H9 (cell line): ENCODE results near the gene IL6R. TPM values are rescaled to one million over a fixed set of nuclear protein-coding genes. Genes with fewer than 3 reads are reported as not detected.

Experiments used
- DNase-seq: peaks from one replicate; pipeline ENCODE4 v3.0.0-alpha.2; 2017
- H2AFZ ChIP-seq: one replicate; pipeline ENCODE4 v1.6.1; 2013; ENCODE audit warnings: mild to moderate bottlenecking, low read length, control low read depth, moderate library complexity
- H2AK5ac ChIP-seq: 2 replicates; pipeline ENCODE4 v1.6.1; 2013; ENCODE audit warnings: low read length, control low read depth, mixed read lengths; ENCODE audit not compliant: insufficient read length
- H2BK120ac ChIP-seq: one replicate; pipeline ENCODE4 v1.6.1; 2013; ENCODE audit warnings: low read depth, mild to moderate bottlenecking, low read length, control low read depth, inconsistent platforms; ENCODE audit not compliant: poor library complexity, severe bottlenecking
- H2BK12ac ChIP-seq: 2 replicates; pipeline ENCODE4 v1.6.1; 2013; ENCODE audit warnings: low read length, control low read depth, mixed read lengths, low read depth; ENCODE audit not compliant: insufficient read length
- H2BK15ac ChIP-seq: 2 replicates; pipeline ENCODE4 v1.6.1; 2013; ENCODE audit warnings: low read depth, low read length, control low read depth
- H2BK20ac ChIP-seq: one replicate; pipeline ENCODE4 v1.6.1; 2013; ENCODE audit warnings: low read depth, mild to moderate bottlenecking, low read length, control low read depth, inconsistent platforms; ENCODE audit not compliant: poor library complexity, severe bottlenecking
- H2BK5ac ChIP-seq: 2 replicates; pipeline ENCODE4 v1.6.1; 2013; ENCODE audit warnings: low read length, control low read depth, mixed read lengths; ENCODE audit not compliant: insufficient read length
- H3K14ac ChIP-seq: 2 replicates; pipeline ENCODE4 v1.6.1; 2013; ENCODE audit warnings: low read length, control low read depth; ENCODE audit not compliant: insufficient read depth
- H3K18ac ChIP-seq: 2 replicates; pipeline ENCODE4 v1.6.1; 2013; ENCODE audit warnings: low read depth, mild to moderate bottlenecking, mixed read lengths, low read length, control low read depth; ENCODE audit not compliant: insufficient read length
- H3K23ac ChIP-seq: 2 replicates; pipeline ENCODE4 v1.6.1; 2013; ENCODE audit warnings: low read length, control low read depth, mixed read lengths, low read depth; ENCODE audit not compliant: insufficient read length
- H3K23me2 ChIP-seq: 2 replicates; pipeline ENCODE4 v1.6.1; 2013; ENCODE audit warnings: low read depth, mild to moderate bottlenecking, mixed read lengths, low read length, control low read depth; ENCODE audit not compliant: insufficient read length, poor library complexity, severe bottlenecking
- H3K27ac ChIP-seq: 2 replicates; pipeline ENCODE4 v1.5.1; 2013; ENCODE audit warnings: low read length, control low read depth, mixed read lengths, low read depth; ENCODE audit not compliant: insufficient read length
- H3K27me3 ChIP-seq: 2 replicates; pipeline ENCODE4 v1.6.1; 2013; ENCODE audit warnings: low read length, control low read depth, inconsistent platforms; ENCODE audit not compliant: insufficient read depth
- H3K4ac ChIP-seq: 2 replicates; pipeline ENCODE4 v1.6.1; 2013; ENCODE audit warnings: low read depth, mild to moderate bottlenecking, control low read depth, inconsistent platforms, low read length, moderate library complexity
- H3K4me1 ChIP-seq: 2 replicates; pipeline ENCODE4 v1.6.1; 2013; ENCODE audit warnings: low read length, control low read depth, inconsistent platforms; ENCODE audit not compliant: insufficient read depth
- H3K4me2 ChIP-seq: 2 replicates; pipeline ENCODE4 v1.6.1; 2013; ENCODE audit warnings: low read length, control low read depth, mixed read lengths; ENCODE audit not compliant: insufficient read length, insufficient read depth
- H3K56ac ChIP-seq: 2 replicates; pipeline ENCODE4 v1.6.1; 2013; ENCODE audit warnings: low read depth, mild to moderate bottlenecking, mixed read lengths, low read length, control low read depth; ENCODE audit not compliant: insufficient read length
- H3K79me1 ChIP-seq: 2 replicates; pipeline ENCODE4 v1.6.1; 2013; ENCODE audit warnings: low read depth, mild to moderate bottlenecking, moderate library complexity, low read length, control low read depth, inconsistent platforms; ENCODE audit not compliant: insufficient read depth, poor library complexity, severe bottlenecking
- H3K79me2 ChIP-seq: 2 replicates; pipeline ENCODE4 v1.6.1; 2013; ENCODE audit warnings: low read length, control low read depth, inconsistent platforms; ENCODE audit not compliant: insufficient read depth
- H3K9ac ChIP-seq: 2 replicates; pipeline ENCODE4 v1.6.1; 2013; ENCODE audit warnings: low read length, control low read depth, mixed read lengths; ENCODE audit not compliant: insufficient read length; ENCODE audit errors: extremely low read depth
- H3K9me3 ChIP-seq: one replicate; pipeline ENCODE4 v1.6.1; 2013; ENCODE audit warnings: low read depth, low read length, inconsistent platforms; ENCODE audit not compliant: control insufficient read depth
- H3T11ph ChIP-seq: one replicate; pipeline ENCODE4 v1.6.1; 2013; ENCODE audit warnings: mild to moderate bottlenecking, low read length, control low read depth, inconsistent platforms
- H4K20me1 ChIP-seq: one replicate; pipeline ENCODE4 v1.6.1; 2013; ENCODE audit not compliant: control insufficient read depth, insufficient read length, insufficient read depth
- H4K5ac ChIP-seq: 2 replicates; pipeline ENCODE4 v1.6.1; 2013; ENCODE audit warnings: low read depth, mild to moderate bottlenecking, mixed read lengths, low read length, control low read depth; ENCODE audit not compliant: insufficient read length
- H4K8ac ChIP-seq: replicated peaks from 2 replicates; pipeline ENCODE4 v1.6.1; 2013; ENCODE audit warnings: low read length, control low read depth, mixed read lengths, low read depth; ENCODE audit not compliant: insufficient read length
- H4K91ac ChIP-seq: 2 replicates; pipeline ENCODE4 v1.6.1; 2013; ENCODE audit warnings: low read depth, mild to moderate bottlenecking, moderate library complexity, mixed read lengths, low read length, control low read depth; ENCODE audit not compliant: insufficient read length
- H3K27ac Mint-ChIP-seq, 3 experiments: 2 replicates in 2 of 3; 3 replicates in 1 of 3; pipeline ENCODE4 v1.8.0; 2020 to 2021; ENCODE audit warnings: mixed read lengths in 3 of 3, mild to moderate bottlenecking in 1 of 3, moderate library complexity in 1 of 3
- H3K27me3 Mint-ChIP-seq: 2 replicates; pipeline ENCODE4 v1.8.0; 2021; ENCODE audit warnings: low read depth, mild to moderate bottlenecking, moderate library complexity, mixed read lengths
- H3K36me3 Mint-ChIP-seq, 3 experiments: 2 replicates in 2 of 3; 3 replicates in 1 of 3; pipeline ENCODE4 v1.8.0; 2020 to 2021; ENCODE audit warnings: low read depth in 3 of 3, mixed read lengths in 3 of 3; ENCODE audit not compliant: insufficient read depth in 1 of 3
- H3K4me1 Mint-ChIP-seq, 2 experiments: 2 replicates each; pipeline ENCODE4 v1.8.0; 2020; ENCODE audit warnings: mixed read lengths in 2 of 2
- H3K4me3 Mint-ChIP-seq, 2 experiments: 2 replicates in 1 of 2; 3 replicates in 1 of 2; pipeline ENCODE4 v1.8.0; 2020 to 2021; ENCODE audit warnings: mild to moderate bottlenecking in 2 of 2, mixed read lengths in 2 of 2, moderate library complexity in 1 of 2
- H3K9me3 Mint-ChIP-seq, 2 experiments: 2 replicates in 1 of 2; 3 replicates in 1 of 2; pipeline ENCODE4 v1.8.0; 2020; ENCODE audit warnings: mild to moderate bottlenecking in 2 of 2, mixed read lengths in 2 of 2, moderate library complexity in 1 of 2
- CTCF ChIP-seq: fragments of 200-600 bp; sonication (generic); conservative IDR thresholded peaks from 3 replicates; pipeline ENCODE4 v1.8.0; 2021; ENCODE audit warnings: antibody characterized with exemption, mild to moderate bottlenecking
- WGBS: extraction: QIAGEN DNeasy Blood & Tissue Kit; methylation state at CpG from one replicate; pipeline ENCODE4 v1.1.7; 2013; ENCODE audit warnings: missing lambda C conversion rate, low lambda C conversion rate, mixed read lengths; ENCODE audit not compliant: insufficient read length; ENCODE audit errors: extremely low coverage; 5-methylcytosine and 5-hydroxymethylcytosine counted together
- total RNA-seq: library from RNA; stranded (reverse); gene quantifications from 2 replicates; pipeline ENCODE4 v1.2.1, GENCODE V29; 2021

Gene IL6R
- total RNA-seq, 1 experiment from 2014 or later = 1.7 TPM

GRCh38 chr1:154512760-154513159, 107.6 kb downstream of the IL6R start:
- H4K8ac ChIP-seq = no peak overlapping the region
- no peaks in the 10 kb centered on the region for H3K23me2 ChIP-seq
- no peak overlapping the region for H3K27ac Mint-ChIP-seq
- no peak overlapping the region for H4K91ac ChIP-seq
- no peak overlapping the region for H3T11ph ChIP-seq
- no peak overlapping the region for H3K4ac ChIP-seq
- H3K23ac ChIP-seq = no peak overlapping the region
- H2AK5ac ChIP-seq = no peak overlapping the region
- no peak overlapping the region for H3K4me3 Mint-ChIP-seq
- H4K5ac ChIP-seq = no peak overlapping the region
- no peak overlapping the region for H2BK12ac ChIP-seq
- no peaks in the 10 kb centered on the region for H4K20me1 ChIP-seq
- no peaks in the 10 kb centered on the region for H3K4me1 ChIP-seq
- H3K27ac ChIP-seq = no peak overlapping the region
- no peak overlapping the region for H3K18ac ChIP-seq
- no peaks in the 10 kb centered on the region; a peak in 1 of 5 replicates for H3K9me3 Mint-ChIP-seq
- H3K79me1 ChIP-seq = no peaks in the 10 kb centered on the region
- no CpG with 5 or more reads among the region's 3 CpGs for WGBS
- no peak for TF ChIP-seq CTCF
- H2BK15ac ChIP-seq = no peak overlapping the region
- no peak overlapping the region for H3K56ac ChIP-seq
- H3K9ac ChIP-seq = no peak overlapping the region
- no peak overlapping the region for H3K14ac ChIP-seq
- peaks cover 25% of the 10 kb centered on the region for H3K27me3 Mint-ChIP-seq
- no peaks in the 10 kb centered on the region for H3K9me3 ChIP-seq
- no peak overlapping the region for H2BK120ac ChIP-seq
- H3K79me2 ChIP-seq = no peaks in the 10 kb centered on the region
- no peaks in the 10 kb centered on the region for H3K36me3 Mint-ChIP-seq
- H3K27me3 ChIP-seq = no peaks in the 10 kb centered on the region
- 0 out of 4 replicates have a peak, but pooled peaks cover 0 to 3% of the 10 kb centered on the region in 2 experiments for H3K4me1 Mint-ChIP-seq
- DNase-seq = no peak
- H2BK20ac ChIP-seq = no peak overlapping the region
- no peak overlapping the region for H2BK5ac ChIP-seq
- no peak overlapping the region for H2AFZ ChIP-seq
- H3K4me2 ChIP-seq = no peak overlapping the region
